ENCODE data around the gene DPEP2NB.

Gene DPEP2NB

GRCh38 chr16:67988675-67989074 lies 27.0 kb downstream of the DPEP2NB start:
- no peak for TF ChIP-seq CTCF (IDR thresholded peaks at IDR 0.05; ENCODE audit: low read depth, low read length)
- DNase-seq (ENCODE audit: extremely low read depth, low read depth), result no peak

- TF ChIP-seq CTCF (IDR thresholded peaks at IDR 0.05; ENCODE audit: low read depth, low read length), result no peak
- DNase-seq (ENCODE audit: extremely low read depth, low read depth), result no peak
Observed at GRCh38 chr16:67987460-67988160, 28.1 kb downstream of the DPEP2NB start.

GRCh38 chr16:67986949-67987348 lies 28.8 kb downstream of the DPEP2NB start:
- DNase-seq (ENCODE audit: extremely low read depth, low read depth), result no peak
- TF ChIP-seq CTCF (IDR thresholded peaks at IDR 0.05; ENCODE audit: low read depth, low read length), result no peak

GRCh38 chr16:67982011-67982696 lies 33.6 kb downstream of the DPEP2NB start:
- no peak for DNase-seq (ENCODE audit: extremely low read depth, low read depth)
- TF ChIP-seq CTCF (IDR thresholded peaks at IDR 0.05; ENCODE audit: low read depth, low read length), result no peak

GRCh38 chr16:67979955-67980678 lies 35.6 kb downstream of the DPEP2NB start, which contains the start of gene DPEP3:
TSS of gene DPEP3 (minus strand) at chr16:67980499. CDS start at chr16:67980380, 119 bp downstream.
- TF ChIP-seq CTCF (IDR thresholded peaks at IDR 0.05; ENCODE audit: low read depth, low read length), result peak; percentile 15

GRCh38 chr16:67977469-67978227 lies 38.1 kb downstream of the DPEP2NB start:
- DNase-seq (ENCODE audit: extremely low read depth, low read depth), result no peak
- TF ChIP-seq CTCF (IDR thresholded peaks at IDR 0.05; ENCODE audit: low read depth, low read length), result no peak

More at GRCh38 chr16:67979955-67980678, 35.6 kb downstream of the DPEP2NB start, which contains the start of gene DPEP3:
- no peak for DNase-seq (ENCODE audit: extremely low read depth, low read depth)
